ENCODE measurements around the gene TRIAP1.
"Not testable (repeated sequence)": the region's sequence is repeated elsewhere in the genome, so short reads cannot be mapped to it uniquely, and the experiment has no call there.

TRIAP1 gene

GRCh38 chr12:120463712-120464111 lies 17.5 kb upstream of the TRIAP1 start:
- no peak overlapping the region for H3K4me3 ChIP-seq
- H3K4me2 ChIP-seq = no peak overlapping the region
- no peaks in the 10 kb centered on the region for H3K9me3 ChIP-seq (replicated peaks in 1 of 11)
- peaks cover 77 to 100% (median 99%) of the 10 kb centered on the region in 11 experiments for H4K20me1 ChIP-seq
- H3K9ac ChIP-seq = no peak overlapping the region
- peaks cover 83 to 93% (median 91%) of the 10 kb centered on the region in 11 experiments for H3K36me3 ChIP-seq
- no peak for TF ChIP-seq Cebpa-rat (IDR thresholded peaks at IDR 0.05)
- H3K27ac ChIP-seq = no peak overlapping the region
- H3K27me3 ChIP-seq = no peaks in the 10 kb centered on the region
- H3K4me1 ChIP-seq = peaks cover 17 to 30% (median 23%) of the 10 kb centered on the region in 10 experiments

DNA sequence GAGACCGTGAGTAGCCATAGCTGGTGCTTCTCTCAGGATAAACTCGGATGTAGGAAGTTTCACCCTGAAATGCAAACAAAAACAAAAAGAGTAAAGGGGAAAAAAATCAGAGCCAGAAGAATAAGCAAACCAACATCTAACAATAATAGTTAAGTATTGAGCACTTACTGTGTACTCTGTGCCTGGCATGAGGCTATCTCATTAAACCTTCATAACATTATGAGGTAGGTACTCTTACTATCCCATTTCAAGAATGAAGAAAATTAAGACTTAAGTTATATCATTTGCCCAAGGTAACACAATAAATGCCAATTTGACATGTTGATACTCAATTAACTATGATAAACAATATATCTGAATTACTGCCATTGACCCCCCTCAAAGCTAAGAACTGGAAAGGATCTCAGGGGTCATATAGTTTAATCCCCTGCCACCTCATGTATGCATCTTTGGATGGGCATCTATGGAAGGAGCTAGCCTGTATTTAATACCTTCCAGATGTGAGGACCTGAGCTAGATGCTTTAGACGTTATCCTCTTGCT lies 16.0 kb upstream of the TRIAP1 start:
- Histone ChIP-seq H3K4me2 (no peak overlapping the region), H3K27ac (no peak overlapping the region), H3K4me1 (peaks cover 6 to 21% (median 13%) of the 10 kb centered on the region in 10 experiments), H3K27me3 (no peaks in the 10 kb centered on the region), H3K4me3 (no peak overlapping the region), H3K9ac (no peak overlapping the region), H3K9me3 (replicated peaks in 1 of 11) (no peaks in the 10 kb centered on the region), H3K36me3 (peaks cover 95 to 100% (median 100%) of the 10 kb centered on the region in 11 experiments), H4K20me1 (peaks cover 69 to 100% (median 99%) of the 10 kb centered on the region in 11 experiments)
- no peak for TF ChIP-seq Cebpa-rat (IDR thresholded peaks at IDR 0.05)

DNA sequence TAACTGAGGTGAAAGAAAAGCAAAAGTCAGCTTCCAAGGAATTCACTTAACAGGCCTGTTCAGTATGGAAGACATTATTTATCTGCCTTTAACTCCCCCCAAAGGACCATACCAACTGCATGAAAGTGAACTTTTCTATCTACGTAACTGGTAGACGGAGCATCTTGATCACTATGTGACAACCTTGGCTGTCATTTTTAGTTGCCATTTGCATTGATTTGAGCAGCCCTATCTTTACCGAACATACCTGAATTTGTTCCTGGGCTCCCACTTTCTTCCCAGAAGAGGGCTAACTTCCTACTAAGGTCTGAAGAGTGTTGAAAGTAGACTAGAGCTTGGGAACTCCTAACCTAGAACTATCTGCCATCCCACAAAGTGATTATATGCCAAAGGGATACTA lies 14.0 kb upstream of the TRIAP1 start:
- Histone ChIP-seq H3K27ac (no peak overlapping the region), H3K9ac (no peak overlapping the region), H3K27me3 (no peaks in the 10 kb centered on the region), H4K20me1 (peaks cover 64 to 100% (median 99%) of the 10 kb centered on the region in 11 experiments), H3K9me3 (replicated peaks in 1 of 11) (no peaks in the 10 kb centered on the region), H3K4me3 (no peak overlapping the region), H3K4me2 (no peak overlapping the region), H3K36me3 (peaks cover 95 to 100% (median 99%) of the 10 kb centered on the region in 11 experiments), H3K4me1 (peaks cover 1 to 10% (median 4%) of the 10 kb centered on the region in 10 experiments; a peak in 16 of 20 replicates)
- TF ChIP-seq Cebpa-rat (IDR thresholded peaks at IDR 0.05) = no peak

- Histone ChIP-seq H3K4me1 (peaks cover 0 to 14% (median 9%) of the 10 kb centered on the region in 10 experiments; a peak in 15 of 20 replicates), H3K36me3 (peaks cover 86 to 100% (median 97%) of the 10 kb centered on the region in 11 experiments), H3K27me3 (no peaks in the 10 kb centered on the region), H3K4me3 (no peak overlapping the region), H3K9ac (no peak overlapping the region), H3K27ac (no peak overlapping the region), H3K4me2 (no peak overlapping the region), H3K9me3 (replicated peaks in 1 of 11) (no peaks in the 10 kb centered on the region), H4K20me1 (peaks cover 55 to 100% (median 99%) of the 10 kb centered on the region in 11 experiments; a peak in 21 of 22 replicates)
- no peak for TF ChIP-seq Cebpa-rat (IDR thresholded peaks at IDR 0.05)
These were observed 10.9 kb upstream of the TRIAP1 start for GRCh38 chr12:120457133-120457532.

DNA sequence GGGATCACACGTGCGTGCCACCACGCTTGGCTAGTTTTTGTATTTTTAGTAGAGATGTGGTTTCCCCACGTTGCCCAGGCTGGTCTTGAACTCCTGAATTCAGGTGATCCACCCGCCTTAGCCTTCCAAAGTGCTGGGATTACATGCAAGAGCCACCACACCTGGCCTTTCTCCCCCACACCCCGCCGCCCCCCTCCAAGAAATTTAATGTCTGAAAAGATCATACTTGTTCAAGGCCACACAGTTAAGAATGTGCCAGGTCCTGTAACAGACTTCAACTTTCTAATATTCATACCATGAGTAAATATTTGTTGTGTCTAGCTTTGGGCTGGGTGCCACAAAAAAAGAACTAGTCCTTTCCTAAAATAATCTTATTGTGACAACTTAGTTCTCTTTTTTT lies 9.1 kb upstream of the TRIAP1 start:
- H3K9me3 ChIP-seq (replicated peaks in 1 of 11) = no peaks in the 10 kb centered on the region
- peaks cover 0 to 14% (median 9%) of the 10 kb centered on the region in 10 experiments; a peak in 15 of 20 replicates for H3K4me1 ChIP-seq
- peak overlapping the region in 2 of 11 experiments; percentile 0 to 22; a peak in 2 of 22 replicates for H3K27ac ChIP-seq
- peaks cover 51 to 98% (median 94%) of the 10 kb centered on the region in 11 experiments; a peak in 21 of 22 replicates for H4K20me1 ChIP-seq
- no peak overlapping the region for H3K4me3 ChIP-seq
- H3K9ac ChIP-seq = peak overlapping the region in 1 of 11 experiments; percentile 15; a peak in 2 of 22 replicates
- peak overlapping the region in 4 of 11 experiments; percentile 6 to 48 (median 33); a peak in 7 of 22 replicates for H3K4me2 ChIP-seq
- H3K27me3 ChIP-seq = no peaks in the 10 kb centered on the region
- TF ChIP-seq Cebpa-rat (IDR thresholded peaks at IDR 0.05) = no peak
- H3K36me3 ChIP-seq = peaks cover 83 to 100% (median 96%) of the 10 kb centered on the region in 11 experiments

DNA sequence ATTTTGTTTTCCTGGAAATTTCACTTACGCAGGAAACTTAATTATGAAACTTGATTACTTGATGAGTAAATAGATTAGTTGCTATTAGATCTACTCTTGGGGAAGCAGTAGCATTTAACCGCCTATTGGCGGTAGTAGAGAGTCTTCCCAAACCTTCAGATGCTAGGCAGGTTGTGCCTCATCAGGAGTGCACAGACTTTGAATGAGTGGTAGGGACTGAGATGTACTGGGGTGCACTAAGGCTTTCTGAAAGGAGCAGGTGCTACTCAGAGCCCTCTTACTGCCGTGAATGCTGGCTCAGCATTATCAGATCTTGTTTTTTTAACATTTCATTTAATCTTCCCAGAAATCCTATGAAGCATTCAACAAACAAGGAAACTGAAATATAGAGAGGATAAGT lies 7.8 kb upstream of the TRIAP1 start:
- H3K9ac ChIP-seq = no peak overlapping the region
- no peak overlapping the region for H3K4me3 ChIP-seq
- H3K36me3 ChIP-seq = peaks cover 82 to 100% (median 94%) of the 10 kb centered on the region in 11 experiments
- H4K20me1 ChIP-seq = peaks cover 44 to 98% (median 94%) of the 10 kb centered on the region in 11 experiments; a peak in 21 of 22 replicates
- no peaks in the 10 kb centered on the region for H3K9me3 ChIP-seq (replicated peaks in 1 of 11)
- no peak overlapping the region for H3K4me2 ChIP-seq
- TF ChIP-seq Cebpa-rat (IDR thresholded peaks at IDR 0.05) = no peak
- H3K27me3 ChIP-seq = no peaks in the 10 kb centered on the region
- H3K27ac ChIP-seq = no peak overlapping the region
- H3K4me1 ChIP-seq = peaks cover 0 to 14% (median 9%) of the 10 kb centered on the region in 10 experiments; a peak in 16 of 20 replicates

GRCh38 chr12:120453060-120453750 lies 7.0 kb upstream of the TRIAP1 start:
- H3K9me3 ChIP-seq (replicated peaks in 1 of 11) = no peaks in the 10 kb centered on the region
- TF ChIP-seq Cebpa-rat (IDR thresholded peaks at IDR 0.05) = no peak
- no peak overlapping the region for H3K9ac ChIP-seq
- H3K27me3 ChIP-seq = no peaks in the 10 kb centered on the region
- peaks cover 75 to 100% (median 92%) of the 10 kb centered on the region in 11 experiments for H3K36me3 ChIP-seq
- H3K27ac ChIP-seq = no peak overlapping the region
- no peak overlapping the region for H3K4me3 ChIP-seq
- H3K4me1 ChIP-seq = peaks cover 2 to 18% (median 12%) of the 10 kb centered on the region in 10 experiments; a peak in 19 of 20 replicates
- no peak overlapping the region for H3K4me2 ChIP-seq
- peaks cover 40 to 98% (median 89%) of the 10 kb centered on the region in 11 experiments; a peak in 21 of 22 replicates for H4K20me1 ChIP-seq

DNA sequence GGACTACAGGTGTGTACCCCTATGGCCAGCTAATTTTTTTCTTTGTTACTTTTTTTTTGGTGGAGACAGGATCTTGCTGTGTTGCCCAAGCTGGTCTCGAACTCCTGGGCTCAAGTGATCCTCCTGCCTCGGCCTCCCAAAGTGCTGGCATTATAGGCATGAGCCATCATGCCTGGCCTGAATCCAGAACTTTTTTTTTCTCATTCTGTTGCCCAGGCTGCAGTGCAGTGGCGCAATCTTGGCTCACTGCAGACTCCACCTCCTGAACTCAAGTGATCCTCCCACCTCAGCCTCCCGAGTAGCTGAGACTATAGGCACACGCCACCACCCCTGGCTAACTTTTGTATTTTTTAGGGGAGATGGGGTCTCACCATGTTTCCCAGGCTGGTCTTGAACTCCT lies 6.3 kb upstream of the TRIAP1 start:
- not testable (repeated sequence) for H3K27ac ChIP-seq; H3K4me2 ChIP-seq; H3K9me3 ChIP-seq (replicated peaks in 1 of 11); H3K27me3 ChIP-seq; H3K4me3 ChIP-seq
- H3K4me1 ChIP-seq = peaks cover 9 to 25% (median 19%) of the 10 kb centered on the region in 10 experiments
- peaks cover 68 to 100% (median 90%) of the 10 kb centered on the region in 11 experiments for H3K36me3 ChIP-seq
- peaks cover 39 to 98% (median 89%) of the 10 kb centered on the region in 11 experiments; a peak in 21 of 22 replicates for H4K20me1 ChIP-seq
- 0 out of 22 replicates have a peak overlapping the region, but pooled peaks of 1 of the 11 experiments have one; percentile 15 for H3K9ac ChIP-seq

- Histone ChIP-seq H3K9ac (peak overlapping the region in 10 of 11 experiments; percentile 87 to 92 (median 90); a peak in 13 of 22 replicates), H3K36me3 (peaks cover 51 to 77% (median 68%) of the 10 kb centered on the region in 11 experiments), H4K20me1 (peaks cover 11 to 86% (median 68%) of the 10 kb centered on the region in 11 experiments; a peak in 20 of 22 replicates)
These were observed 1.8 kb upstream of the TRIAP1 start for GRCh38 chr12:120447992-120448391.

DNA sequence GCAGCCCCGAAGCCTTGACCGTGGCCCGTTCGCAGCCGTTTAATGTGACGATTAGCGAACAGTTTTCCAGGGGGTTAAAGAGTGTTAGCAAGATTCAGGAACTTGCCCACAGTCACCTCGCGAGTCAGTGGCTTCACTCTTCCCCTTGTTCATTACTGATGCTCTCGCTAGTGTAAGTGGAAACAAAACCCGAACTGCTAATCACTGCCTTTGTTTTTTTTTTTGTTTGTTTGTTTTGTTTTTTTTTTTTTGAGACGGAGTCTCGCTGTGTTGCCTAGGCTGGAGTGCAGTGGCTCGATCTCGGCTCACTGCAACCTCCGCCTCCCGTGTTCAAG lies 627 bp upstream of the TRIAP1 start:
- Histone ChIP-seq H3K4me3 (peak overlapping the region; percentile 78 to 99 (median 96)), H3K9ac (peak overlapping the region; percentile 87 to 92 (median 90)), H3K36me3 (peaks cover 50 to 76% (median 66%) of the 10 kb centered on the region in 11 experiments), H3K4me2 (peak overlapping the region; percentile 82 to 99 (median 95)), H3K27ac (peak overlapping the region; percentile 72 to 89 (median 86); a peak in 21 of 22 replicates), H3K4me1 (peaks cover 27 to 45% (median 36%) of the 10 kb centered on the region in 10 experiments), H4K20me1 (peaks cover 3 to 84% (median 65%) of the 10 kb centered on the region in 11 experiments; a peak in 20 of 22 replicates)
- H3K9me3 ChIP-seq (replicated peaks in 1 of 11); H3K27me3 ChIP-seq: not testable (repeated sequence)

More at GRCh38 chr12:120447992-120448391, 1.8 kb upstream of the TRIAP1 start:
- Histone ChIP-seq H3K27ac (no peak overlapping the region), H3K4me2 (peak overlapping the region; percentile 82 to 99 (median 95)), H3K4me1 (peaks cover 27 to 42% (median 37%) of the 10 kb centered on the region in 10 experiments), H3K9me3 (replicated peaks in 1 of 11) (no peaks in the 10 kb centered on the region), H3K27me3 (no peaks in the 10 kb centered on the region), H3K4me3 (peak overlapping the region; percentile 78 to 99 (median 96); a peak in 16 of 20 replicates)
- TF ChIP-seq Cebpa-rat (IDR thresholded peaks at IDR 0.05) = no peak

Measured in BLaER1 treated with 17β-estradiol and CSF1 and Interleukin-3, amounts not matched to agents 10 nM and 100 nM (cell line).